ENCODE data around the gene FAM117B. TPM values are rescaled to one million over a fixed set of nuclear protein-coding genes. Genes with fewer than 3 reads are reported as not detected.

FAM117B gene
- total RNA-seq, 1 experiment from 2014 or later = 2.4 TPM

GRCh38 chr2:202774104-202774503 lies 139.3 kb downstream of the FAM117B start:
- Mint-ChIP-seq H3K27me3 (ENCODE audit: insufficient read depth, unreplicated experiment) (no peaks in the 10 kb centered on the region), H3K36me3 (ENCODE audit: insufficient read depth, unreplicated experiment) (peaks cover 22% of the 10 kb centered on the region), H3K9me3 (ENCODE audit: unreplicated experiment) (no peaks in the 10 kb centered on the region), H3K27ac (ENCODE audit: low read depth, unreplicated experiment) (no peak overlapping the region), H3K4me3 (ENCODE audit: unreplicated experiment) (no peak overlapping the region), H3K4me1 (ENCODE audit: insufficient read depth, unreplicated experiment) (no peaks in the 10 kb centered on the region)
- POLR2A ChIA-PET = no interaction called here
- intact Hi-C loops (cut with micrococcal nuclease) = no loop called here
- BruUV-seq (replicated peaks) = no TSS peak
- no peak for TF ChIP-seq CTCF (IDR thresholded peaks at IDR 0.05; ENCODE audit: unreplicated experiment)
- DNase-seq (ENCODE audit: unreplicated experiment) = no peak
- CTCF ChIA-PET = interaction anchor here (0.6 to 1.2 kb wide), 3 partner anchors 10 to 391 kb away, joined by 3 to 4 read pairs (median 3); no protein-coding TSS in a partner anchor

- no peak for TF ChIP-seq CTCF (IDR thresholded peaks at IDR 0.05; ENCODE audit: unreplicated experiment)
- Mint-ChIP-seq H3K4me1 (ENCODE audit: insufficient read depth, unreplicated experiment) (peaks cover 10% of the 10 kb centered on the region), H3K27me3 (ENCODE audit: insufficient read depth, unreplicated experiment) (no peaks in the 10 kb centered on the region), H3K9me3 (ENCODE audit: unreplicated experiment) (no peaks in the 10 kb centered on the region), H3K4me3 (ENCODE audit: unreplicated experiment) (no peak overlapping the region), H3K27ac (ENCODE audit: low read depth, unreplicated experiment) (no peak overlapping the region), H3K36me3 (ENCODE audit: insufficient read depth, unreplicated experiment) (peaks cover 22% of the 10 kb centered on the region)
- no peak for DNase-seq (ENCODE audit: unreplicated experiment)
- ChIA-PET POLR2A (interaction anchor here (0.6 kb wide), 1 partner anchor 142 kb away, joined by 3 read pairs; no protein-coding TSS in a partner anchor), CTCF (interaction anchor here (0.6 kb wide), 1 partner anchor 53 kb away, joined by 5 read pairs; no protein-coding TSS in a partner anchor)
- intact Hi-C loops (cut with micrococcal nuclease) = no loop called here
- BruUV-seq (replicated peaks) = no TSS peak
Measured at GRCh38 chr2:202778217-202778616, 143.4 kb downstream of the FAM117B start.

GRCh38 chr2:202780514-202781021 lies 145.8 kb downstream of the FAM117B start:
- CTCF ChIA-PET = no interaction called here
- intact Hi-C loops (cut with micrococcal nuclease) = no loop called here
- Mint-ChIP-seq H3K4me3 (ENCODE audit: unreplicated experiment) (no peak overlapping the region), H3K27ac (ENCODE audit: low read depth, unreplicated experiment) (peak overlapping the region; percentile 2), H3K36me3 (ENCODE audit: insufficient read depth, unreplicated experiment) (peaks cover 20% of the 10 kb centered on the region), H3K27me3 (ENCODE audit: insufficient read depth, unreplicated experiment) (no peaks in the 10 kb centered on the region), H3K4me1 (ENCODE audit: insufficient read depth, unreplicated experiment) (peaks cover 10% of the 10 kb centered on the region), H3K9me3 (ENCODE audit: unreplicated experiment) (no peaks in the 10 kb centered on the region)
- peak; percentile 73 for DNase-seq (ENCODE audit: unreplicated experiment)
- no TSS peak for BruUV-seq (replicated peaks)
- POLR2A ChIA-PET = no interaction called here
- TF ChIP-seq CTCF (IDR thresholded peaks at IDR 0.05; ENCODE audit: unreplicated experiment) = no peak

- H3K4me1 Mint-ChIP-seq (ENCODE audit: insufficient read depth, unreplicated experiment) = peaks cover 10% of the 10 kb centered on the region
- BruUV-seq (replicated peaks) = no TSS peak
- ChIA-PET POLR2A (interaction anchor here (0.6 to 1.4 kb wide), 2 partner anchors 19 to 26 kb away, joined by 3 to 4 read pairs; no protein-coding TSS in a partner anchor), CTCF (no interaction called here)
- H3K27ac Mint-ChIP-seq (ENCODE audit: low read depth, unreplicated experiment) = no peak overlapping the region
- no peaks in the 10 kb centered on the region for H3K27me3 Mint-ChIP-seq (ENCODE audit: insufficient read depth, unreplicated experiment)
- peaks cover 12% of the 10 kb centered on the region for H3K36me3 Mint-ChIP-seq (ENCODE audit: insufficient read depth, unreplicated experiment)
- no peaks in the 10 kb centered on the region for H3K9me3 Mint-ChIP-seq (ENCODE audit: unreplicated experiment)
- H3K4me3 Mint-ChIP-seq (ENCODE audit: unreplicated experiment) = no peak overlapping the region
- no peak for DNase-seq (ENCODE audit: unreplicated experiment)
- intact Hi-C loops (cut with micrococcal nuclease) = no loop called here
- TF ChIP-seq CTCF (IDR thresholded peaks at IDR 0.05; ENCODE audit: unreplicated experiment) = no peak
Measured at GRCh38 chr2:202782940-202783558, 148.3 kb downstream of the FAM117B start.
